Daoy (cell line): ENCODE measurements around the gene SOBP. TPM values are rescaled to one million over a fixed set of nuclear protein-coding genes. Genes with fewer than 3 reads are reported as not detected.
"Not testable (repeated sequence)": the region's sequence is repeated elsewhere in the genome, so short reads cannot be mapped to it uniquely, and the experiment has no call there.

ENCODE experiments used
- DNase-seq: peaks from one replicate; pipeline ENCODE4 v3.0.0-alpha.2; 2015; ENCODE audit warnings: low read depth
- total RNA-seq: library from RNA; depleted of rRNA; stranded (reverse); fragments of >200 nt; shearing (Covaris generic); gene quantifications from 2 replicates; pipeline ENCODE4 v1.2.3, GENCODE V29; 2014

Gene SOBP
- total RNA-seq, 1 experiment from 2014 or later = 2.1 TPM

GRCh38 chr6:107553121-107553520 is 63.2 kb downstream of the SOBP start:
- not testable (repeated sequence) for DNase-seq

- DNase-seq = no peak
These were observed 64.4 kb downstream of the SOBP start for GRCh38 chr6:107554326-107554725.

GRCh38 chr6:107554918-107555317 is 65.0 kb downstream of the SOBP start:
- DNase-seq = no peak

DNA sequence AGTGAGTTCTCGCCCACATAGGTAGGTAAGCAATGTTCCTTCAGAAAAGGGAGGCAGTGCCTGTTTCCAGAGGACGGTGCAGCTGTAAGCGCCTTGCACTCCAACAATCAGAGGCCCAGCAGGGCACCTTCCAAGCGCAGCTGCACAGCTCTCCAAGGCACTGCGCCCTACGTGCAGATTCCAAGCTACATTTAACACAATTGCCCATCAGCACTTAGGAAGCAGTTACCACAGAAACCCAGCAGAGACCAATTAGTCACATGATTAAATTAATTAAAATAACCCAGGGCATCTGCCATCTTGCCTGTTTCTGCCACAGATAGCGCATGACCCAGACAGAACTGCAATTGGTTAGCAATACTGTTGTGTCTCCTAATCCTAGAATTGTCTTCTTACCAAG is 65.5 kb downstream of the SOBP start:
- DNase-seq = no peak

- DNase-seq = no peak
These were observed 66.2 kb downstream of the SOBP start for GRCh38 chr6:107556082-107556481.

- DNase-seq = no peak
These were observed 67.8 kb downstream of the SOBP start for GRCh38 chr6:107557698-107558097.

DNA sequence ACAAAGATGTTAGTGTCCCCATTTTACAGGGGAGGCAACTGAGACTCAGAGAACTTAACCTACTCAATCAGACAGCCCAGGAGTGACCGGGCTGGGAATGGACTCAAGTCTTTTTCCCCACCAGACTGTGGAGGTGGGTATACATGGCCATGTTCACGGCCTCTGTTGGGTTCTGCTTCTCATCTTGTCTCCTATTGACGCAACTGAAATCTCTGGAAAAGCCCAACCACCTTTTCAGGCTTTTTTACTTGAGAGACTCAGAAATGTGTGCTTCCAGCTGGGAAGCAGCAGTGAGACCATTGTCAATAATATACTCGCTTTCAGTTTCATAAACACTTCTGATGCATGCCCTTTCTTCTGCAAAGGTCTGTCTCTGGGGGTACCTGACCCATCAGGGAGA is 70.7 kb downstream of the SOBP start:
- DNase-seq = no peak

DNA sequence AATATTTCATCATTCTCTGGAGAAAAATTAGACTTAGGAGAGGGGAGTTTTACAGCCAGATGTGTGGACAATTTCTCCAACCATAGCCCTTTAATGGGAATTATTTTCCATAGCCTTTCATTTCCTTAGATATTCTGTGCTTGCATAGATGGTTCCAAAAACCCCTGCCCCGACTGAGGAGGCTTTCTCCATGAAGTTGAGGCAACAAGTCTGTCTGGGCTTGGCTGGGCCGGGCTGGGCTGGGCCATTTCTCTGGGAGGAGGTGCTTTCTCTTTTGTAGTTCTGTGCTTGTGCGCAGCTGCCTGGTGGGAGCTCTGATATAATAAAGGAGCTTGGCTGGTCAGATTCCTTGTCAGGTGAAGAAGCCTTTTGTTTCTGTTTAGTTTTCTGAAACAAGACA is 71.4 kb downstream of the SOBP start:
- no peak for DNase-seq

DNA sequence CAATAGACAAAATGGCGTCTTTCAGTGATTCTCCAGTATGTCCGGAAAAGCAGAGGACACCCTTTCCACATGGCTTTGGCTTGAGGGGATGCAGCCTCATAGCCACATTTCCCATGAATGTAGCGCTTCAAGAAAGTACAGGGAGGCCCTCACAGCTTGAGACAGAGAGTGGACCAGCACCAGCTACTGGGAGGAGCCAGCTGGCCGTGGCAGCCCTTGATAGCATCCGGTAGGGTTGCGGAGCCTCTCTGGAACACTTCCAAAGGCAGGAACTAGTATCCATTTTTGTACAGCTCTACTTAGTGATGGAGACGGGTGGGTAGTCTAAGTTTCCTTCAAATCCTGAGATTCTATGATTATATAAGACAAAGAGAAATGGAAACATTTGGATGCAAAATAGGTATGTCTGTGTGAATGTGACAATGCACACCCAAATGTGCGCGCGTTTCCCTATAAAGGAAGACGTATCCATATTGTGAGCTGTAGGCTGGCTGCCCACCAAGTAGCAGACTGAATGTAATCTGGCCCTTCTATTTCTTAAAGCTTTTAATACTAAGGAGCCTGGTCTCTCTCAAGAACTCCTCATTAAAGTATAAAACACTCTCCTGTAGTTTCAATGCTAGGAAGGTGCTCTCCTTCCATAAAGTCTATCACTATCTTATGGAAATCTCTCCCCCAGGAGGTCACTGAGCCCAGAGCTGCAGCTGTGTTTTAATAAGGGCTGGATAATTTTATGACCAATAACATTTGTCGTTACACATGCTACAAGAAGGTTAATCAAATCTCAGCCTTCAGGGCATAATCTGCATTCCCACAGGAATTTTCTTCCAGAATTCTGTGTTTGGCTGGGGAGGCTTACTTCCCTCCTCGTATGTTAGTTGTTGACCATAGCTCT is 74.0 kb downstream of the SOBP start:
- no peak for DNase-seq

DNA sequence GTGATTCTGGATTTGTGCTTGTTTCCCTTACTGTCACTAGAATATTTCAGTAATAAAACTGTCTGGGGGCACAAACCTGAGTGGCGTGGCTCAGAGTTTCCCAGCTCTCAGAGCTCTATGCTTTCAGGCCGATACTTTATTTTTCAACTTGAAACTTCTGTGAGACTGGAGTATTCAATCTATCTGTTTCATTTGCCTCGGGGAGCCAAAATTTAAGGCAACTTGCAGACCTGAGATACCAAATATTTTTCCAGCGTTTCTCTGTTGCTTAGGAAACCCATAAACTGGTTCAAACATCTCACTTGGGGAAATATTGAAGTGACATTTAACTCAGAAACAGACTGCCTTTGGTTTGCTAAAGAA is 74.7 kb downstream of the SOBP start:
- no peak for DNase-seq

- peak; percentile 5 for DNase-seq
These were observed 75.3 kb downstream of the SOBP start for GRCh38 chr6:107565165-107565723.

- no peak for DNase-seq
These were observed 77.7 kb downstream of the SOBP start for GRCh38 chr6:107567643-107568042.

GRCh38 chr6:107569473-107569872 is 79.6 kb downstream of the SOBP start:
- DNase-seq = no peak

DNA sequence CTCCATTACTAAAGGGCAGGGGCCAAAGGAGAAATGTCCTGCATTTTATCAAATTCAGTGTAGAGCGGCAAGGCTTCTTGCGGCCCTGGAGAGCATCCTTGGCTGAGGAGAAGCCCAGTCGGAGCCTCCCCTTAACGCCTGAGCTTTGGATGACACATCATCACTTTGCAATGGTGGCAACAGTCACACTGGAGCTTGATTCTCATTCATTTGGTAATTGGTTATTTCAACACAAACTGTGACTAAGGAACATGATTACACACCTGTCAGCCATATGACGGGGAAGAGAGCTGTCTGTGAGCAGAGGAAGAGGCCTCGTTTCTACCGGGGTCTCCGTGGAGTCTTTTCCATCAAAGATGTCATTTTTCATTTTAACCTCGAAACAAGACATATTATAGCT is 81.4 kb downstream of the SOBP start:
- no peak for DNase-seq

DNA sequence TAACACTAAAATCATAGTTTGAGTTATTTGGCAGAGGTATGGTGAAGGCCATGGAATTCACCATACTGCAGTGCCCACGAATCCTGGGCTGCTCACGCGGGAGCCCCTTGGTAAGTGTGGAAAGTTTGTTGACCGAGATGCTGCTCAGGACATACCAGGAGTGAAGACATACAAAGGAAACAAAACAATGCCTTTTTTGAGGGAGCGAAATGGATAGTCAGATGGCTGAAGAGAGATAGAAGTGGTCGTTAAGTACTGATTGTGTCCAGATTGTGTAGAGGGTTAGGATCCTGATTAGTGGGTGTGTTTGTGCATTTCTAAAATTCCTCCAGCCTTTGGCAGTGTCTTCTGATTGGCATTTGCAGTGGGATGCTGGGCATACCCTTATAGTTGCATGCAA is 83.0 kb downstream of the SOBP start:
- DNase-seq = no peak

- DNase-seq = no peak
These were observed 84.9 kb downstream of the SOBP start for GRCh38 chr6:107574856-107575255.

- DNase-seq = peak; percentile 14
These were observed 86.9 kb downstream of the SOBP start for GRCh38 chr6:107576852-107577251.

DNA sequence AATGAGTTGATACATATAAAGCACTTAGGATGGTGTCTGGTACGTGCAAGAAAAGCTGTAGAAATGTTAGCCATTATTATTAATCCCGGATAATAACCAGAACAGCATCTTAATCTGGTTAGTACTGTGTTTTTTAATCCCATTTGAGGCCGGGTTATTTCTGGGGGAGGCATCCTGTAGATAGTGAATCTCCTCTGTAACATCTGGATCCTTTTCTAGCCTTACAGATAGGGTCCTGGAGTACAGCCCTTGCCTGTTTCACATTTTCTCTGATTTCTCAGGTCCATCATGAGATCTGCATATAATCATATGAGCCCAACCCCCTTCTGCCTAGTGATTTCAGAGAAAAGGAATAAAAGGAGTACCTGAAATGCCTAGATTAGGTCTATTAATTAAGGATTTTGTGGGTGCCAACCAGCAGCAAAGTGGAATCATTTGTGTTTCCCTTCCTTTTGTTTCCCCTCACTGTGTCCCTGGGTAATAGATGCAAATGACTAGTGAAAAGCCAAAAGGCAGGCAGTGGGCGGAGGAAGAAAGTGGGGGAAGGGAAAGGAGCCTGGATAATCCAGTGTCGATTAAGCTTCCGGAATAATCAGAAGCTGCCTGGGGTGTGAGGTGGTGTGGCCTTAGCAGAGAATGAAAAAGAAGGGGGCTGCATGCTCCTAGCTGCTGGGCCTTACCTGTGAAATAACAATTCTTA is 88.9 kb downstream of the SOBP start:
- DNase-seq = no peak

DNA sequence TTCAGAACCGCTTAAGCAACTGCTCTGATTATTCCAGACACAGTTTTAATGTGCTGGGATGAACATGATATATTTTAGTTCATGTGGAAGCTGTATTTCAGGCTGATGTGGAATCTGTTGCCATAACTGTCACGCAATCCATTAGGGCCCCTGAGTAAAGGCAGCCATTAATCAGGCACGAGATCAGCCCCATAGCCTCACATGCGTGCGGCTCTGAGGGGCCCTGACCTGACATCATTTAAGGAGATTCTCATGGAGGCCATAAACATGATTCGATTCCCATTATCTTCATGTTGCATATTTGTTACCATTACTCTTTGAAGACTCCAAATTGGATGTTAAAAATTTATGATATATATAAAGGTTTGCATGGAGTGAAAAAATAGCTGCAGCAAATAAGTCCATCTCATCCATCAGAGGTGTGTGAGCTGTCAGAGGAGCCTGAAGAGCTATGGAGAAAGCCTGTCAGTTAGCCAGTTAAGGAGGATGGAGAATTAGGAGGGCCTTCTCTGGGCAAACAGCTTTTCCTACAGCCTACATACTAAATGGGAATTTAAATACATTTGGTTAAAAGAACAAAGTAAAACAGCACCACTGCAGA is 89.6 kb downstream of the SOBP start:
- DNase-seq = no peak

DNA sequence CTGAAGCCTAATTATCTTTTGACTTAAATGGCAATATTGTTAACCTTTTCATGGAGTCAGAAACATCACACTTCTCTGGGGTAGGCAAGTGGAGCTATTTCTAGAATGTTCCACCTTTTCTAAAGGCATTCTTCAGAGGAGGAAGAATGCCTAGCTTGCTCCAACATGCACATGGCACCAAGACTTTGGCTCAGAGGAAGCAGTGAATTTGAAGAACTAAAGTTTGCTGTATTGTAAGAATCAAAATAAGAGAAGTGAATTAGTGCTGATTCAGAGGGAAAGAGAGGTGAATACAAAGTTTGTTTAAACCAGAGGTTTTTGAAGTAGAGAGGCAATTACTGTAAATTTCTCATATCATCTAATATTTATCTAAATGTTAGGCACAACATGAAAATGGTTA is 92.2 kb downstream of the SOBP start:
- no peak for DNase-seq

- DNase-seq = no peak
These were observed 94.8 kb downstream of the SOBP start for GRCh38 chr6:107584726-107585125.

- DNase-seq = no peak
These were observed 96.0 kb downstream of the SOBP start for GRCh38 chr6:107585815-107586435.
